GM12874 (cell line): ENCODE measurements around the gene SCN8A.

Experiments
- CTCF ChIP-seq: IDR thresholded peaks from 2 replicates; pipeline ENCODE4 v1.5.1; 2011; ENCODE audit warnings: low read depth, mild to moderate bottlenecking, control low read depth, low read length, moderate library complexity; ENCODE audit not compliant: insufficient read depth

Gene SCN8A

GRCh38 chr12:51811203-51812202 lies 220.5 kb downstream of the SCN8A start:
- TF ChIP-seq CTCF: no peak

GRCh38 chr12:51812871-51813270 lies 221.8 kb downstream of the SCN8A start:
- no peak for TF ChIP-seq CTCF

GRCh38 chr12:51813931-51814310 lies 222.9 kb downstream of the SCN8A start:
- no peak for TF ChIP-seq CTCF

- TF ChIP-seq CTCF: peak; percentile 50
Measured at GRCh38 chr12:51814311-51815088, 223.5 kb downstream of the SCN8A start.

GRCh38 chr12:51815571-51815970 lies 224.5 kb downstream of the SCN8A start:
- TF ChIP-seq CTCF: no peak

- no peak for TF ChIP-seq CTCF
Measured at GRCh38 chr12:51817027-51817953, 226.3 kb downstream of the SCN8A start.
